ENCODE measurements around the gene PLXNB3.

The PLXNB3 gene

DNA sequence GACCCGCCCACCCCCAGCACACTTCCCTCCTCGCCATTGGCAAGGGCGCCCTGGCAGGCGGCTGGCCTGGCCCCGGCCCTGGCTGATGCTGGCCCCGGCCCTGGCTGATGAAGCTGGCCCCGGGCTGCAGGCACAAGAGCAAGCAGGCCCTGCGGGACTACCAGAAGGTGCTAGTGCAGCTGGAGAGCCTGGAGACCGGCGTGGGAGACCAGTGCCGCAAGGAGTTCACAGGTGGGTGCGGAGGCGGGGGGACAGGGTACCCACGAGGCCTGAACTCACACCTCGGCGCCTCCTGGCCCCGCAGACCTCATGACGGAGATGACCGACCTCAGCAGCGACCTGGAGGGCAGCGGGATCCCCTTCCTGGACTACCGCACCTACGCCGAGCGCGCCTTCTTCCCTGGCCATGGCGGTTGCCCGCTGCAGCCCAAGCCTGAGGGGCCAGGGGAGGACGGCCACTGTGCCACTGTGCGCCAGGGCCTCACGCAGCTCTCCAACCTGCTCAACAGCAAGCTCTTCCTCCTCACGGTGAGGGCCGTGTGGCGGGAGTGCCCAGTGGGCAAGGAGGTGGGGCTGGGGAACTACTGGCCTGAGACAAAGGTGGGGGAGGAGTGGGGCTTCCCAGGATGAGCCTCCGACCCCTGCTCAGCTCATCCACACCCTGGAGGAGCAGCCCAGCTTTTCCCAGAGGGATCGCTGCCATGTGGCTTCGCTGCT is 10.7 kb downstream of the PLXNB3 start:
- in situ Hi-C loops (cut with HindIII; ENCODE audit: low sequenced_read_pairs) = no loop called here
- H3K4me3 ChIP-seq (ENCODE audit: low read depth, low read length) = no peak overlapping the region
- TF ChIP-seq, protein P1, sequence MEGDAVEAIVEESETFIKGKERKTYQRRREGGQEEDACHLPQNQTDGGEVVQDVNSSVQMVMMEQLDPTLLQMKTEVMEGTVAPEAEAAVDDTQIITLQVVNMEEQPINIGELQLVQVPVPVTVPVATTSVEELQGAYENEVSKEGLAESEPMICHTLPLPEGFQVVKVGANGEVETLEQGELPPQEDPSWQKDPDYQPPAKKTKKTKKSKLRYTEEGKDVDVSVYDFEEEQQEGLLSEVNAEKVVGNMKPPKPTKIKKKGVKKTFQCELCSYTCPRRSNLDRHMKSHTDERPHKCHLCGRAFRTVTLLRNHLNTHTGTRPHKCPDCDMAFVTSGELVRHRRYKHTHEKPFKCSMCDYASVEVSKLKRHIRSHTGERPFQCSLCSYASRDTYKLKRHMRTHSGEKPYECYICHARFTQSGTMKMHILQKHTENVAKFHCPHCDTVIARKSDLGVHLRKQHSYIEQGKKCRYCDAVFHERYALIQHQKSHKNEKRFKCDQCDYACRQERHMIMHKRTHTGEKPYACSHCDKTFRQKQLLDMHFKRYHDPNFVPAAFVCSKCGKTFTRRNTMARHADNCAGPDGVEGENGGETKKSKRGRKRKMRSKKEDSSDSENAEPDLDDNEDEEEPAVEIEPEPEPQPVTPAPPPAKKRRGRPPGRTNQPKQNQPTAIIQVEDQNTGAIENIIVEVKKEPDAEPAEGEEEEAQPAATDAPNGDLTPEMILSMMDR (IDR thresholded peaks at IDR 0.05; ENCODE audit: low read depth, low read length) = no peak
- DNase-seq (ENCODE audit: low read depth, low spot score) = no peak

DNA sequence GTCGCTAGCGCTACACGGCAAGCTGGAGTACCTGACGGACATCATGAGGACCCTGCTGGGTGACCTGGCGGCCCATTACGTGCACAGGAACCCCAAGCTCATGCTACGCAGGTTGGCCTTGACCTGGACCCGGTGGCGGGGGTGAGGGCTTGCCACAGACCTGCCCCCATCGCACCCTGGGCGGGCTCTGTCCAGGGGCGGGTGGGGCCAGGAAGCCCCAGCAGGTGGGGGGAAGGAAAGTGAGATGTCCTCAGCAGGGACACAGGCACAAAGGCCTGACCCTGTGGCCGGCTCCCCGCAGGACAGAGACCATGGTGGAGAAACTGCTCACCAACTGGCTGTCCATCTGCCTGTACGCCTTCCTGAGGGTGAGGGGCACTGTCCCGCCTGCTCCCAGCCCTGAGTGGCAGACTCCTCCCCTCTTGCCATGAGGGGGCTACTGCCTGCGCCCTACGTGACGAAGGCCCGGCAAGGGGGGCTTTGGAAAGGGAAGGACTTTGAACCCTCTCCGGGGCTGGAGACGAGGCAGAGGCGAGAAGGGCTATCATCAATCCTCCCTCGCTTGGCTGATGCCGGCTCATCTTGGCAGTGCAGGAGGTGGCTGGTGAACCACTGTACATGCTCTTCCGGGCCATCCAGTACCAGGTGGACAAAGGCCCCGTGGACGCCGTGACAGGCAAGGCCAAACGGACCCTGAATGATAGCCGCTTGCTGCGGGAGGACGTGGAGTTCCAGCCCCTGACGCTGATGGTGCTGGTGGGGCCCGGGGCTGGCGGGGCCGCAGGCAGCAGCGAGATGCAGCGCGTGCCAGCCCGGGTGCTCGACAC is 11.5 kb downstream of the PLXNB3 start:
- TF ChIP-seq, protein P1 (IDR thresholded peaks at IDR 0.05; ENCODE audit: low read depth, low read length) = no peak
- in situ Hi-C loops (cut with HindIII; ENCODE audit: low sequenced_read_pairs) = no loop called here
- DNase-seq (ENCODE audit: low read depth, low spot score) = no peak
- H3K4me3 ChIP-seq (ENCODE audit: low read depth, low read length) = no peak overlapping the region

DNA sequence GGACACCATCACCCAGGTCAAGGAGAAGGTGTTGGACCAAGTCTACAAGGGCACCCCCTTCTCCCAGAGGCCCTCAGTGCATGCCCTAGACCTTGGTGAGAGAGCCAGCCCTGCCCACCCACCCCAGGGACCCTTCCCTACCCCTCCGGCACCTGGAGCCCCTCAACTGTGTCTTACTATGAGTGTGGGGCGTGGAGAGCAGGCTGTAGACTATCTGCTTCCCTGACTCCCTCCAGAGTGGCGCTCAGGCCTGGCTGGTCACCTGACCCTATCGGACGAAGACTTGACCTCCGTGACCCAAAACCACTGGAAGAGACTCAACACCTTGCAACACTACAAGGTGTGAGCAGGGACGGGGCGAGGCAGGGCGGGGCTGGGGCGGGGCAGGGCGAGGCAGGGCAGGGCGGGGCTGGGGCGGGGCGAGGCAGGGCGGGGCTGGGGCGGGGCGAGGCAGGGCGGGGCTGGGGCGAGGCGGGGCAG is 12.1 kb downstream of the PLXNB3 start:
- no peak for DNase-seq (ENCODE audit: low read depth, low spot score)
- H3K4me3 ChIP-seq (ENCODE audit: low read depth, low read length) = no peak overlapping the region
- in situ Hi-C loops (cut with HindIII; ENCODE audit: low sequenced_read_pairs) = no loop called here
- TF ChIP-seq, protein P1 (IDR thresholded peaks at IDR 0.05; ENCODE audit: low read depth, low read length) = no peak

DNA sequence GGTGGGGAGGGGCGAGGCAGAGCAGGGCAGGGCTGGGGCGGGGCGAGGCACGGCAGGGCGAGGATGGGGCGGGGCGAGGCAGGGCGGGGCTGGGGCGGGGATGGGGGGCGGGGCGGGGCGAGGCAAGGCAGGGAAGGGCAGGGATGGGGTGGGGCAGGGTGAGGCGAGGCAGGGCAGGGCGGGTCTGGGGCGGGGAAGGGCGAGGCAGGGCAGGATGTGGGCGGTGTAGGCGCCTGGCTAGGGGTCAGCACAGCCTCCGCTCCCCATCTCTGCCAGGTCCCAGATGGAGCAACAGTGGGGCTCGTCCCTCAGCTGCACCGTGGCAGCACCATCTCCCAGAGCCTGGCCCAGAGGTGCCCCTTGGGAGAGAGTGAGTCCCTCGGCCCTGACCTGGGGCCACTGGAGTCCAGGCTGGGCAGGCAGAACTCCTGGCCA is 12.6 kb downstream of the PLXNB3 start:
- in situ Hi-C loops (cut with HindIII; ENCODE audit: low sequenced_read_pairs) = no loop called here
- TF ChIP-seq, protein P1 (IDR thresholded peaks at IDR 0.05; ENCODE audit: low read depth, low read length) = no peak
- DNase-seq (ENCODE audit: low read depth, low spot score) = no peak
- H3K4me3 ChIP-seq (ENCODE audit: low read depth, low read length) = no peak overlapping the region

DNA sequence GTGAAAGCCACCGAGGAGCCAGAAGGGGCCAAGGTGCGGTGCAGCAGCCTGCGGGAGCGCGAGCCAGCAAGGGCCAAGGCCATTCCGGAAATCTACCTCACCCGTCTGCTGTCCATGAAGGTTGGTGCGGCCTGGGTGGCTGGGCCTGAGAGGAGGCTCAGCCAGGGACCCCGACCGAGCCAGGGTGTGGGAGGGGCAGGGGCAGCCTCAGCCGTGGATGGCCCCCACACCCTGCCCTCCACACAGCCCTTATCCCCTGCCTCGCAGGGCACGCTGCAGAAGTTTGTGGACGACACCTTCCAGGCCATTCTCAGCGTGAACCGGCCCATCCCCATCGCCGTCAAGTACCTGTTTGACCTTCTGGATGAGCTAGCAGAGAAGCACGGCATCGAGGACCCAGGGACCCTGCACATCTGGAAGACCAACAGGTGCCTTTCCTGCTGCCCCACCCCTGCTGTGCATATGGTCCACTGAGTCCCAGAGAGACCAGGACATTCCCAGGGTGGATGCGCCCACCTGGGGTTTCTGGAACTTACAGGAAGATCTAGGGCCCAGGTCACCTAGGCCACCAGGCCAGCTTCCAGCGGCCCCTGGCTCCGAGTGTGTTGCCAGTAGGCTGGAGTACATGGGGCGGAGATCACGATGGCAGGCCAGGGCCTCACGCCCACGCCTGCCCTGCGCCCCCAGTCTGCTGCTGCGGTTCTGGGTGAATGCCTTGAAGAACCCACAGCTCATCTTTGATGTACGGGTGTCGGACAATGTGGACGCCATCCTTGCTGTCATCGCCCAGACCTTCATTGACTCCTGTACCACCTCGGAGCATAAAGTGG is 13.4 kb downstream of the PLXNB3 start:
- H3K4me3 ChIP-seq (ENCODE audit: low read depth, low read length) = no peak overlapping the region
- in situ Hi-C loops (cut with HindIII; ENCODE audit: low sequenced_read_pairs) = no loop called here
- DNase-seq (ENCODE audit: low read depth, low spot score) = no peak
- TF ChIP-seq, protein P1 (IDR thresholded peaks at IDR 0.05; ENCODE audit: low read depth, low read length) = no peak

DNA sequence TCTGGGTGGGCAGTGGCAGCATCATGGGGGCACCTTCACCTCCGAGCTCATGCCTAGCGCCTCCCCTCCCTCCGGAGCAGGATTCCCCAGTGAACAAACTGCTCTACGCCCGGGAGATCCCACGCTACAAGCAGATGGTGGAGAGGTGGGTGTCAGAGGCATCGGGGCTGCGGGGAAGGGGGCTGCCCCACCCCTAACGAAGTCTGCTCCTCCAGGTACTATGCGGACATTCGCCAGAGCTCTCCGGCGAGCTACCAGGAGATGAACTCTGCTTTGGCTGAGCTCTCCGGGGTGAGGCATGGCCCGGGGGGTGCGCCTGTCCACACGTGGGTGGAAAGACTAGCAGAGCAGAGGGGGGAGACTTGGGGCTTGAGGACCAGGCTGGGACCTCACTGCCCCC is 14.1 kb downstream of the PLXNB3 start:
- in situ Hi-C loops (cut with HindIII; ENCODE audit: low sequenced_read_pairs) = no loop called here
- TF ChIP-seq, protein P1 (IDR thresholded peaks at IDR 0.05; ENCODE audit: low read depth, low read length) = no peak

More for the DNA sequence above, 14.1 kb downstream of the PLXNB3 start:
- DNase-seq (ENCODE audit: low read depth, low spot score) = no peak
- no peak overlapping the region for H3K4me3 ChIP-seq (ENCODE audit: low read depth, low read length)
